CD4-positive, alpha-beta T cell treated with Interleukin-4 for 1 hour (primary cell): Measurements from ENCODE around the gene FBXL20.
A peak's percentile ranks its signal among the peaks of the same experiment; 100 is the strongest.

ENCODE experiments used
- DNase-seq, 2 donors: peaks; one replicate each; pipeline ENCODE4 v3.0.0-alpha.2; 2020 to 2022

Gene FBXL20

DNA sequence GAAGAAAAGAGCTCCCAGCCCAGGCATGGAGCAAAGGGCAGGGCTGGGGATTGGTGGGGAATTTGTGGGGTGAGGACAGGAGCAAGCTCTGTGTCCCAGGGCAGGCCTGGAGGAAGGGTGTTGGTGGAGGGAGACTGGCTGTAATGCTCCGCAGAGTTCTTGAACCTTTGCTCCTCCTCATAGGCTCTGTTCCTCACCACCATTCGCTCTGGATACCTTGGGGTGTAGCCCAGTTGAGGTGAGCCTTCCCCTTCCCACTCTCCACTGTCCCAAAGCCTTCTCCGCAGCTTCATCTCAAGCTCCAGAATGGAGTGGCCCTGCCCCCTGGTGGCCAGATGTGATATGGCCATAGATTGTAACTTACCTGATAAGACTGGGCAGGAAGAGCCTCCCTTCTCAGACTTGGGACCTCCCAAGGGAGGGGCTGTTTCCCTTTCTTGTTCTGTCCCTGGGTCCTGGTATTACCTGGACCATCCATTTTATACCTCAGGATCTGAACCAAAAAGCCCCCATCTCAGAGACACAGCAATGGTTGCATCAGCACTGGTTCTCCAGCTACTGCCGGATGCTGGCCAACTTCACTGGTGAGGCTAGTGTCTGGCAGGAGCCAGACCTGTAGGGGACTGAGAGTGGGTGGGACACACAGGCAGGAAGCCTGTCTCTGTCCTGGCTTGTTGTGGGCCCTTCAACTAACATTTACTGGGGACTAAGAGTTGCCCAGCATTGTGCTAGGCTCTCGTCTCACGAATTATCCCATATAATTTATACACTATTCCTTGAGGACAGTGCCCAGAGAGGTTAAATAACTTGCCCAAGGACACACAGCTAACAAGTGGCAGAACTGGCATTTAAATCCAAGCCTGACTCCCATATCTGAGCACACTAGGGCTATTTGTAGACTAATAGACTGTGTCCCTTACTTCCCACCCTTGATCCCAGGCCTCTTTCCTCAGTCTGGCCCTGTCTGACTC is 156.5 kb downstream of the FBXL20 start:
- DNase-seq, result peak; percentile 83 to 85

- no peak for DNase-seq
Observed at GRCh38 chr17:39244016-39244599, 157.3 kb downstream of the FBXL20 start.

DNA sequence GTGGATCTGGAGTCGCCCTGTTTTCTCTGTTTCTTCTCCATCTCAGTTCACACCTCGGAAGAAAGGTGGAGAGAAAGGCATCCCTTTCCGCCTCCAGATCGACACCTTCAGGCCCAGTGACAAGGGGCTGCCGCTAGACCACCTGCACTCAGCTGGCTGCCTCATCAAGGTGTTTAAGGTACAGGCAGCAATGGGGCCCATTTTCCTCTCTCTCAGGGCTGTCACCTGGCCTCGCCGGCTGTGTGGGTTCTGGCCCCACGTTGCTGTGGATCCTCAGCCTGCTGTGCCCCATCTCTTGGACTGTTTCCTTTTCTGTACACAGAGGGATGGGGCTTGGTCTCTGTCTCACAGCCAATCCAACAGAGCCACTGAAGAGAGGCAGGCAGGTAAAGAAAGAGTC is 158.3 kb downstream of the FBXL20 start:
- DNase-seq, result no peak

DNA sequence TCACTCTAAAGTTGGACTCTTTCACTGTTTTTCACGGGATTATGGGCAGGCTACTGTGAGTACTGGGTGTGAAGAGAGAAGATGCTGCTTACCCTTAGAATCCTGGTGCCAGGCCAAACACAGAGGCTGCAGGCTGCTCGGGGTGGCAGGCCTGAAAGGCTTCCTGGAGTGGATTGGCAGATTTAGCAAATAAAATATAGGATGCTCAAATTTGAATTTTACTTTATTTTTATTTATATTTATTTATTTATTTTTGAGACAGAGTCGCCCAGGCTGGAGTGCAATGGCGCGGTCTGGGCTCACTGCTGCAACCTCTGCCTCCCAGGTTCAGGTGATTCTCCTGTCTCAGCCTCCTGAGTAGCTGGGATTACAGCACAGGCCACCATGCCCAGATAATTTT is 160.8 kb downstream of the FBXL20 start:
- DNase-seq, result no peak

- peak; percentile 74 to 79 for DNase-seq
Observed at GRCh38 chr17:39239640-39240314, 161.6 kb downstream of the FBXL20 start.

- peak; percentile 88 to 91 for DNase-seq
Observed at GRCh38 chr17:39238311-39238972, 163.0 kb downstream of the FBXL20 start.

GRCh38 chr17:39237586-39237985 is 163.8 kb downstream of the FBXL20 start:
- no peak for DNase-seq

DNA sequence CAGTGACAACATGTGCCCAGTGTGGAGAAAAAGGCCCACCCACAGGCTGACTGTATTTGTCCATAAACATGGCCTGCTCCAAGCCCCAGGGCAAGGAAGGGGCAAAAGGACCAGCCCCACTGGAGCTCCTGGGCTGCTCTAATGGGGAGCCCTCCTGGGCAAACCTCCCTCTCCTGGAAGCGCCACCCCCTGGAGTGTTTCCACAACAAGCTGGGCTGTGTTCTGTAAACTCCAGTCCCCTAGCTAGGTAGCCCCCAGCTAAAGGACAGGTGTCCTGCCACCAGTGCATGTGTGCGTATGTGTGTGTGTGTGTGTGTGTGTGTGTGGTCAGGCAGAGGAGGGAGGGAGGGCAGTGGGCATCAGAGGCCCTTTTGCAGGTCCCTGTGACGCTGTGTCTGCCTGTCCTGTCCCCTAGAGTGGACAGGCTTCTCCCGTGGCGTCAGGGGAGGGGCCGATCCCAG is 164.4 kb downstream of the FBXL20 start:
- no peak for DNase-seq

DNA sequence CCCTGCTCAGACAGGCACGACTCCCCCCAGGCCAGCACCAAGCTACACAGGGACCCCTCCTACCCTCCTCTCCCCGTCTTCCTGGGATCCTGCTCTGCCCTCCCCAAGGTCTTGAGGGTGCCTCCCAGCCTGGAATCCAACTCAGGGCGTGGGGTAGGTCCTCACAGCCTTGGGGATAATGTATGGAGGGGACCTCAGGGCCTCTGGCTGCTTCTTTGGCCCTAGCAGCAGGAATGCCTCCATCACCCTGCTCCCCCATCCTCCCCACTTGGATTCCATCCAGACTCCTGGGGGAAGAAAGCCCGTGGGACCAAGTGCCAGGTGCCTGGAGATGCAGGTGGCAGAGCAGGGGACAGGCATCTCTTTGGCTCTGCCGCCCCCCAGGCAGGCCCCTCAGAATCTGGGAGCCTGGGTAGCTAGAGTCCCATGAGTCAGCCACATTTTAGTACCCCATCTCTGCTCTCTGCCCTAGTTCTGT is 164.9 kb downstream of the FBXL20 start:
- no peak for DNase-seq

GRCh38 chr17:39235555-39236449 is 165.6 kb downstream of the FBXL20 start:
- peak; percentile 57 to 73 for DNase-seq

DNA sequence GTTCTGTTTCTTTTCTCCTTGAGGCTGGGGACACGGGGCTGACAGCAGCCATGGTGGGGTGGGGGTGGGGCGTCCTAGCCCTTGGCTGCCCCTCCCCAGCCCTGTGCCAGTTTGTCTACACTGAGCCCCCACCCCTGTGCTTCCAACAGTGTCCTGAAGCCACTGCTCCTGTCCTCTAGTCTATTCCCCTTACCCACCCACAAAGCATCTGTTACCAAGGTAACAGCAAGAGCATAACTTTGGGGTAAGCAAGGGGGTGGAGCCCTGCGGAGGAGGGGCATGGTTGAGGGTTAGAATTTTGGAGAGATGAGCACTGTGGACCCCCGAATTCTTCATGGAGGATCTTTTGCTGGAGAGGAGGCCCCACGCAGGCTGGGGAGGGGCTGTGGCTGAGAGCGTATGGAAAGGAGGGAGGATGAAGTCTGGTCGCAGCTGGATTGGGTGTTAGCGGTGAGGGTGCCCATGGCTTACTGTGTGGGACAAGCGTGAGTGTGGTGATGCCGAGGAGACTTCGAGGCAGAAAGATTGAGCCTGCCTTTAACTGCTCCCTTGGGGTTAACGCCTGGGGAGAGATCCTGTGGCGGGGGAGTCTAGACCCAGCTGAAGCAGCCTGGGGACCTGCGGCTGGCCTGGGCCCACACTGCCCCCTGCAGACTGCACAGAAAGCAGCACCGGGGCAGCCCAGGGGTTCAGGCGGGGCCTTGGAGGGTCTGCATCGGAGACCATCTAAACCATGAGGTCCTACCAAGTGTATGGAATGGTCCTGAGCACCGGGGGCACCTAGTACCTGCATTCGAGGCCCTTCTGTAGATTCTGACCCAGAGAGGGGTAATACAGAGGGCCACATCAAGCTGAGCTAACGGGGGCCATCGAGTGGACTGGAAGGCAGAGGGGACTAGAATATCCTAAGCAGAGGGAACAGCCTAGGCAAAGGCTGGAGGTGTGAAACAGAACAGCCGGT is 169.6 kb downstream of the FBXL20 start:
- DNase-seq, result peak; percentile 65 to 70

DNA sequence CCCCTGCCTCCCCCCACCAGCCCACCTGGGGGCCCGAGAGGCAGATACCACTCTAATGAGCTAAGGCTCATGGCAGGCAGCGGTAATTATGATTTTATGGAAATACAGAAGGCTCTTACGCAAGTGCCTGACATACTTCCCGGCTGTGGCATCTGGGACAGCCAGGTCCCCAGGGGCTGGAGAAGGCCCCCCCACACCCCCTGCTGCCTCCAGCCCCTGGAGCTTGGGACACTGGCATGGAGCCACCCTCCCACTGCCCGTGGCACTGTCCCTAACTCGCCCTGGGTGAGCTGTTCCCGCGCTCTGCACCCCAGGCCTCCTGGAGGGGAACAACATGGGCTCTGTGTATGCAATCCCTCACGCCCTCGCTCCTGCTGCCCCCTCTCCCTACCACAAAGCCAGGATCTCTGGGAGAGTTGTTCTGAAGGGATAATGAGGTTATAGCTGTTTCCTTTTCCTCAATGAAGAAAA is 170.3 kb downstream of the FBXL20 start:
- no peak for DNase-seq

DNA sequence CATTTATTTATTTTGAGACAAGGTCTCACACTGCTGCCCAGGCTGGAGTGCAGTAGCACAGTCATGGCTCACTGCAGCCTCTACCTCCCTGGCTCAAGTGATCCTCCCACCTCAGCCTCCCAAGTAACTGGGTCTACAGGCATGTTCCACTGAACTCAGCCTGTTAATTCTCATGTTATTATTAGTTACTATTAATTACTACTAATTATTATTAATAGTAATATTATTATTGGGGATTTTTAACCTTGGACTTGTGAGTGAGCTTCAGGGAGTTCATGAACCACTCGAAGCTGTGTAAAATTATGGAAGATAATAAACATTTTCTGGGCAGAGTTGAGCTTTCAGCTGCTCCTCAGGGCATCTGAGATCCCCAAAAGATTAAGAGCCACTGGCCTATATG is 171.1 kb downstream of the FBXL20 start:
- DNase-seq, result no peak

DNA sequence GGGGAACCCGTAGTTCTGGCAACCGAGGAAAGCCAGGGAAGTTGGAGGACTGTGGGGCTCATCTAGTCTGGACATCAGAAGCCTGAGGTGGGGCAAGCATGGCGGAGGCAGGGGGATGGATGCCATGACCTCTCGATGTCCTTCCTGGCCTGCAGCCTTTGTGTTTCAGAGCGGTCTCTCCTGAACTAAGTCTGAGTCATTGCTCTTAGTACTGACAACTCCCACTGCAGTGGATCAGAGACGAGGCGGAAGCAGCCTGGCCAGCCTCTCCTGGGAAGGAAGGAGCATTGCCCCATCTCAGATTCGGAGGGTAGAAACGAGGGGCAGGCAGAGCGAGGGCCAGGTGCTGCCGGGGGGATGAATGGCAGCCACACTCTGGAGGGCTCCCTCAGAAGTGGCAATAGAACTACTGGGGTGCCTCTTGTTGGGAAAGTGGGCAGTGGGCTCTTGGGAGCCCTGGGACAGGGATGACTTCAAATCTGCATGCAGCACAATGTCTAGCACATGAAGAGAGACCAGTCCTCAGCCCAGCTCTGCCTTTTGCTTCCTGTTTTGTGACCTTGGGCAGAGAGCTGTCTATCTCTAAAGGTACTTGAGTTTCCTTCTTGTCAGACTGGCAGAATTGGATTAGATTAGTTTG is 172.0 kb downstream of the FBXL20 start:
- DNase-seq, result no peak

GRCh38 chr17:39227364-39227919 is 174.0 kb downstream of the FBXL20 start:
- DNase-seq, result no peak

- DNase-seq, result peak; percentile 60 to 65
Observed at GRCh38 chr17:39225959-39226683, 175.3 kb downstream of the FBXL20 start.

DNA sequence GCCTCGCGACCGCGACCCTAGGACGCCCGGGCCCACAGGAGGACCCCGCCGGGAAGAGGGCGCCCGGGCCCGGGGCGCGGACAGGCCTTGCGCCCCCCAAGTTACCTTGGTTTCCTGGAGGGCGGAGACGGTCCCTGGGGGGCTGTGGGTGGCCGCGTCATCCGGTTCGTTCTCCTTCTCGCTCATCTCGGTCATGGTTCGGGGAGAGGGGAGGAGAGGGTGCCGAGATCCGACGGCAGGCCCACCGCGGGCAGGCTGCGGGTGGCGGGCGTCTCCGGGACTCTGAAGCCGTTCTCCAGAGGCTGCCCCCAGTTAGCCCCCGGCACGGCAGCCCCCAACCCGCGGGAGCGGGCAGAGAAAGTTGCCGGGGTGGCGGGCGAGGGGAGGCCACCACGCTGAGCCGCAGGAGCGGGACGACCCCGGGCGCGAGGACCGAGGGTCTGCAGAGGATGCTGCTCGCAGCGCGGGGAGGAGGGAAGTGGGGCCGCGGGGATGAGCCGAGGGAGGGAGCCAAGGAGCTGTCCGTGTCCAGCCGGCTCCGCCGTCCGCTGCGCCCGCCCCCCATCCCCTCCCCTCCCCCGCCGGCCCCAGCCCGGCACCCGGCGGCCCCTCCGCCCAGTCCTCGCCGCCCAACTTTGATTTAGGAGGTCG is 176.0 kb downstream of the FBXL20 start, which contains the start of gene STAC2:
TSS of gene STAC2 (minus strand) at position 638 of the 651 bp plus-strand sequence. CDS start at position 195, 443 bp downstream.
- peak in 1 of 2 donors; percentile 31 for DNase-seq

DNA sequence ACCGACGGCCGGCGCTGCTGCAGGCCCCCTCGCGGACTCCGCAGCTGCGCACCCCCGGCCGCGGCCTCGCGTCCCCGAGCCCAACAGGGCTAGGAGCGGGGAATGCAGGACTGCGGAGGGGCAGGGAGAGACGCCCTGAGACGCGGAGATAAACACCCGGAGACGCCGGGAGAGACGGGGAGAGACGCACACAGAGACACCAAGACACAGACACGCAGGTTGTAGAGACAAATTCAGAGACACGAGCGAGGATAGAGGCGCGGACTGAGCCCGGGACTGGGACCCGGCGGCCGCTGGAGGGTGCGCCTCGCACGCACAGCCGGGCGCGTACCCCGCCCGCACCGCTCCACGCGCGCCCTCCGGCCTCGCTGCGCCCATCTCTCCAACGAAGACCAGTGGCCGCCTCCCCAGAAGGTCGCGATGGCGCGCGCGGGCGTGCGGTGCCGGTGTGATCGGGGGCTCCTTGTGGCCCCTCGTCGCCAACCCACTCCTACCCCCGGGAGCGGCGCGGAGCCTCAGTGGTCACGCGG is 176.6 kb downstream of the FBXL20 start:
- no peak for DNase-seq
